ENCODE data around the gene PHACTR1. TPM values are rescaled to one million over a fixed set of nuclear protein-coding genes. Genes with fewer than 3 reads are reported as not detected.

The PHACTR1 gene
- total and polyA plus RNA-seq, 12 donors: 6.3 to 150 (median 79.9) TPM

DNA sequence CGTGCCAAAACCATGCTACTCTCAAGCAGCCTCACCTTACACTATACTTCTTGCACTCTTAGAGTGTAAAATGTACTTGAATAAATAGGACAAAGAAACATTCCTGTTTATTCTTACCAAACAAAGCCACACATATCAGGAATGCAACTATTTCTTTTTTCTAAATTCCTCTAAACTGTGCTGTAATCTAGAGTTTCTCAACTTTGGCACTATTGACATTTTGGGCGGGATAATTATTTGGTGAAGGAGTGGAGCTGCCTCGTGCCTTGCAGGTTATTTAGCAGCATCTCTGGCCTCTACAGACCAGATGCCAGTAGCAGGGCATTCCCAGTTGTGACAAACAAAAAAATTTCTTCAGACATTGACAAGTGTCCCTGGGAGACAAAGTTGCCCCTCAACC, 86.9 kb downstream of the PHACTR1 start:
- Histone ChIP-seq H3K4me3 (no peak overlapping the region), H3K9me3 (no peaks in the 10 kb centered on the region), H3K36me3 (no peaks in the 10 kb centered on the region), H3K27me3 (peaks cover 0 to 45% (median 6%) of the 10 kb centered on the region in 7 donors), H3K4me1 (no peaks in the 10 kb centered on the region), H3K27ac (no peak overlapping the region)
- TF ChIP-seq CTCF (IDR thresholded peaks at IDR 0.05): no peak
- intact Hi-C loops (cut with DNase I): no loop called here
- ATAC-seq: no peak
- no peak for DNase-seq
- 63 to 67% methylated on average over 3 of the region's 3 CpGs for WGBS, 2 donors

- WGBS, 2 donors: 42 to 44% methylated on average over 7 of the region's 7 CpGs
- no peak for ATAC-seq
- Histone ChIP-seq H3K27me3 (peaks cover 0 to 45% (median 6%) of the 10 kb centered on the region in 7 donors), H3K27ac (no peak overlapping the region), H3K4me1 (no peaks in the 10 kb centered on the region), H3K4me3 (no peak overlapping the region), H3K9me3 (no peaks in the 10 kb centered on the region), H3K36me3 (no peaks in the 10 kb centered on the region)
- no peak for TF ChIP-seq CTCF (IDR thresholded peaks at IDR 0.05)
- intact Hi-C loops (cut with DNase I): no loop called here
- DNase-seq: no peak
These were observed 88.5 kb downstream of the PHACTR1 start for GRCh38 chr6:12804952-12805645.

DNA sequence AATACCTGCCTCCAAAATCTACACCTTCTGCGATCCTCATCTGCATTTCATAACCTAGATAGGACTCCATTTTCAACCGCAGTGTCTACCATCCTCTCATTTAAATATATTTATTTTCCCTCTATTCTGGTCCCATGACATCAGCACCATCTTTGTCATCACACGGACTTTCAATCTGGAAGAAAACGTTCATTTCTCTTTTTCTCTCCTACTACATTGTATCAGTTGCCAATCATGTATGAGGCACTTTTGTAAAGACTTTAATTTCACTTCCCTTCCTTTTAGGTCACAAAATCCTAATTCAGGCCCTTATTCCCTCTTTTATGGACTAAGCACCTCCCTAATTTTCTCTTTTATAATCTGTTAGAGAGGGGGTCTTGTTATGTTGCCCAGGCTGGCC, 89.6 kb downstream of the PHACTR1 start:
- intact Hi-C loops (cut with DNase I): no loop called here

GRCh38 chr6:12806796-12807195, 90.2 kb downstream of the PHACTR1 start:
- DNase-seq: no peak

More for the DNA sequence above, 89.6 kb downstream of the PHACTR1 start:
- no peak overlapping the region for H3K27ac ChIP-seq
- WGBS, 2 donors: 78 to 84% methylated on average over 4 of the region's 4 CpGs
- no peaks in the 10 kb centered on the region for H3K9me3 ChIP-seq
- DNase-seq (no peak), ATAC-seq (no peak)
- no peak for TF ChIP-seq CTCF (IDR thresholded peaks at IDR 0.05)
- no peaks in the 10 kb centered on the region for H3K36me3 ChIP-seq
- peaks cover 0 to 39% (median 6%) of the 10 kb centered on the region in 7 donors for H3K27me3 ChIP-seq
- H3K4me3 ChIP-seq: no peak overlapping the region
- no peaks in the 10 kb centered on the region for H3K4me1 ChIP-seq

More at GRCh38 chr6:12806796-12807195, 90.2 kb downstream of the PHACTR1 start:
- H3K4me3 ChIP-seq: no peak overlapping the region
- 72 to 74% methylated on average over 1 of the region's 1 CpG for WGBS, 2 donors
- H3K27ac ChIP-seq: no peak overlapping the region
- H3K36me3 ChIP-seq: no peaks in the 10 kb centered on the region
- H3K4me1 ChIP-seq: no peaks in the 10 kb centered on the region
- TF ChIP-seq CTCF (IDR thresholded peaks at IDR 0.05): no peak
- no peaks in the 10 kb centered on the region for H3K9me3 ChIP-seq
- H3K27me3 ChIP-seq: peaks cover 0 to 33% (median 6%) of the 10 kb centered on the region in 7 donors
- intact Hi-C loops (cut with DNase I): no loop called here
- no peak for ATAC-seq
